A549 (cell line): ENCODE data around the gene PARVB. TPM values are rescaled to one million over a fixed set of nuclear protein-coding genes. Genes with fewer than 3 reads are reported as not detected.

Experiments
- ATAC-seq, 2 experiments: fragments of 200-7000 bp in 1 of 2; fragments of >200 bp in 1 of 2; cut with Nextera tagmentation in 1 of 2; cut with Tn5 transposase in 1 of 2; 3 replicates each; pipeline versions ENCODE4 v1.8.0 to v1.9.1; 2018 to 2020; ENCODE audit warnings: mild to moderate bottlenecking in 1 of 2, moderate library complexity in 1 of 2
- CTCF ChIA-PET: fragments of 300-600 bp; sonication (Branson Sonifier 250); formaldehyde crosslinking; extraction: SDS; loops from one replicate; lab custom pipeline; 2021; ENCODE audit warnings: antibody characterized with exemption, inconsistent platforms; lab: Yijun Ruan, JAX
- POLR2A ChIA-PET: fragments of 350-600 bp; formaldehyde crosslinking; extraction: SDS; loops from one replicate; lab custom pipeline; 2021; ENCODE audit warnings: antibody characterized with exemption, inconsistent platforms; lab: Yijun Ruan, JAX
- DNase-seq, 2 experiments: peaks; one replicate each; pipeline versions ENCODE4 v3.0.0 to v3.0.0-alpha.2; 2011 to 2016; ENCODE audit warnings: low read depth in 1 of 2, low spot score in 1 of 2
- FAIRE-seq: peaks from 2 replicates; lab custom pipeline; 2011; peaks lifted over from hg19 to GRCh38; lab: Jason Lieb, UNC
- H3K27ac ChIP-seq, 2 experiments: fragments of >200 bp; sonication (Bioruptor Twin); formaldehyde crosslinking; 3 replicates each; pipeline ENCODE4 v1.5.1; 2016 to 2017
- H3K4me1 ChIP-seq: fragments of >200 bp; sonication (Bioruptor Twin); formaldehyde crosslinking; 3 replicates; pipeline ENCODE4 v1.6.1; 2016
- H3K4me2 ChIP-seq: fragments of >200 bp; sonication (Bioruptor Twin); formaldehyde crosslinking; 3 replicates; pipeline ENCODE4 v1.6.1; 2016
- H3K4me3 ChIP-seq: fragments of >200 bp; sonication (Bioruptor Twin); formaldehyde crosslinking; 3 replicates; pipeline ENCODE4 v1.5.1; 2016
- H3K9me3 ChIP-seq: fragments of >200 bp; sonication (Bioruptor Twin); formaldehyde crosslinking; 3 replicates; pipeline ENCODE4 v1.6.1; 2016
- BHLHE40 ChIP-seq: IDR thresholded peaks from 2 replicates; pipeline ENCODE4 v1.6.1; 2012; ENCODE audit warnings: low read depth, low read length, inconsistent platforms
- CBX2 ChIP-seq: fragments of 200-600 bp; sonication (generic); IDR thresholded peaks from 2 replicates; pipeline ENCODE4 v1.6.1; 2016; ENCODE audit warnings: low read depth, mild to moderate bottlenecking, borderline replicate concordance
- CEBPB ChIP-seq, 2 experiments: fragments of >200 bp in 1 of 2; sonication (Bioruptor Twin) in 1 of 2; formaldehyde crosslinking in 1 of 2; IDR thresholded peaks; 2 replicates each; pipeline ENCODE4 v1.6.1; 2012 to 2016
- CHD2 ChIP-seq: fragments of 150-350 bp; IDR thresholded peaks from 2 replicates; pipeline ENCODE4 v1.6.1; 2014; ENCODE audit warnings: low read length; ENCODE audit not compliant: partially characterized antibody
- EP300 ChIP-seq, 2 experiments: fragments of >200 bp; sonication (Bioruptor Twin); formaldehyde crosslinking; IDR thresholded peaks; 2 replicates in 1 of 2; 3 replicates in 1 of 2; pipeline ENCODE4 v1.6.1; 2016 to 2017
- ESRRA ChIP-seq: fragments of 150-350 bp; IDR thresholded peaks from 2 replicates; pipeline ENCODE4 v1.6.1; 2014; ENCODE audit warnings: mild to moderate bottlenecking, low read length, borderline replicate concordance
- FOSB ChIP-seq: fragments of 250-450 bp; sonication (Bioruptor Pico); IDR thresholded peaks from 2 replicates; pipeline ENCODE4 v1.5.0; 2020; ENCODE audit warnings: mild to moderate bottlenecking, moderate library complexity
- FOSL2 ChIP-seq, 2 experiments: fragments of 450-650 bp in 1 of 2; fragments of >200 bp in 1 of 2; sonication (Bioruptor Twin) in 1 of 2; formaldehyde crosslinking; IDR thresholded peaks; 2 replicates each; pipeline versions ENCODE4 v1.5.0 to v1.6.1; 2016 to 2020; ENCODE audit warnings: mild to moderate bottlenecking in 1 of 2, moderate library complexity in 1 of 2
- GATA3 ChIP-seq: IDR thresholded peaks from 2 replicates; pipeline ENCODE4 v1.6.1; 2012; ENCODE audit warnings: borderline replicate concordance
- HDAC2 ChIP-seq: fragments of 200-600 bp; sonication (generic); IDR thresholded peaks from 2 replicates; pipeline ENCODE4 v1.6.1; 2016
- HOXA7 ChIP-seq: fragments of 250-450 bp; sonication (Bioruptor Pico); IDR thresholded peaks from 2 replicates; pipeline ENCODE4 v1.5.0; 2020; ENCODE audit warnings: mild to moderate bottlenecking, moderate library complexity
- KDM5A ChIP-seq: fragments of 200-600 bp; sonication (generic); IDR thresholded peaks from 2 replicates; pipeline ENCODE4 v1.6.1; 2016; ENCODE audit warnings: antibody characterized with exemption, mild to moderate bottlenecking
- MYC ChIP-seq: IDR thresholded peaks from 2 replicates; pipeline ENCODE4 v1.6.1; 2012; ENCODE audit warnings: mild to moderate bottlenecking, inconsistent platforms, low read length, improper control_type of control experiment, borderline replicate concordance
- NFE2L2 ChIP-seq: fragments of 150-350 bp; conservative IDR thresholded peaks from 2 replicates; pipeline ENCODE4 v1.6.1; 2014; ENCODE audit warnings: low read length
- PHF8 ChIP-seq: fragments of 200-600 bp; sonication (generic); IDR thresholded peaks from 2 replicates; pipeline ENCODE4 v1.6.1; 2016; ENCODE audit warnings: low read depth, mild to moderate bottlenecking, antibody characterized with exemption, moderate library complexity, borderline replicate concordance
- POLR2A ChIP-seq: IDR thresholded peaks from 2 replicates; pipeline ENCODE4 v1.6.1; 2012; ENCODE audit warnings: mild to moderate bottlenecking, low read length
- RARB ChIP-seq: fragments of 250-450 bp; sonication (Bioruptor Pico); IDR thresholded peaks from 2 replicates; pipeline ENCODE4 v1.8.0; 2021; ENCODE audit warnings: mild to moderate bottlenecking, moderate library complexity
- RCOR1 ChIP-seq: fragments of 150-350 bp; IDR thresholded peaks from 2 replicates; pipeline ENCODE4 v1.6.1; 2014; ENCODE audit warnings: antibody characterized with exemption, low read length, low read depth
- SMC3 ChIP-seq: fragments of >200 bp; sonication (Bioruptor Twin); formaldehyde crosslinking; IDR thresholded peaks from 3 replicates; pipeline ENCODE4 v1.6.1; 2018; ENCODE audit warnings: inconsistent platforms
- SREBF2 ChIP-seq: fragments of 450-650 bp; IDR thresholded peaks from 2 replicates; pipeline ENCODE4 v1.6.1; 2014; ENCODE audit warnings: mild to moderate bottlenecking, moderate library complexity
- TP53 ChIP-seq: fragments of 250-450 bp; sonication (Bioruptor Pico); IDR thresholded peaks from 2 replicates; pipeline ENCODE4 v1.5.0; 2021; ENCODE audit warnings: mild to moderate bottlenecking, moderate library complexity
- ZC3H11A ChIP-seq: fragments of 450-650 bp; IDR thresholded peaks from 2 replicates; pipeline ENCODE4 v1.6.1; 2014; ENCODE audit warnings: antibody characterized with exemption, mild to moderate bottlenecking
- ZFP36 ChIP-seq: fragments of 450-650 bp; IDR thresholded peaks from 2 replicates; pipeline ENCODE4 v1.6.1; 2014; ENCODE audit warnings: borderline replicate concordance; ENCODE audit not compliant: partially characterized antibody
- ZNF302 ChIP-seq: fragments of 250-450 bp; sonication (Bioruptor Pico); IDR thresholded peaks from 2 replicates; pipeline ENCODE4 v1.9.0; 2021; ENCODE audit warnings: inconsistent platforms, mild to moderate bottlenecking, moderate library complexity
- WGBS: methylation state at CpG from one replicate; pipeline ENCODE4 v1.1.6; 2017; ENCODE audit errors: missing lambda C conversion rate; 5-methylcytosine and 5-hydroxymethylcytosine counted together
- polyA plus RNA-seq, 4 experiments: library from polyadenylated mRNA; depleted of rRNA in 3 of 4; stranded (reverse); fragments of >200 nt; fragmentation: RNase III in 1 of 4; extraction: RNeasy Plus Mini Kit Qiagen cat#74134 plus additional on column Dnase treatment in 1 of 4; gene quantifications; 2 replicates in 3 of 4; 3 replicates in 1 of 4; pipeline ENCODE4 v1.2.3, GENCODE V29; 2011 to 2017
- TF ChIP-seq, protein P1 (sequence below): fragments of 450-650 bp; IDR thresholded peaks from 2 replicates; pipeline ENCODE4 v1.6.1; 2014; ENCODE audit warnings: antibody characterized with exemption
- TF ChIP-seq, protein P2 (sequence below): fragments of >200 bp; sonication (Bioruptor Twin); formaldehyde crosslinking; IDR thresholded peaks from 2 replicates; pipeline ENCODE4 v1.6.1; 2016
- TF ChIP-seq, protein P3 (sequence below): IDR thresholded peaks from 2 replicates; pipeline ENCODE4 v1.6.1; 2012; ENCODE audit warnings: low read depth, borderline replicate concordance

The PARVB gene
- polyA plus RNA-seq, 2 of the 4 experiments (the other 2 are of a cell fraction) = 28.3 to 33.5 TPM

DNA sequence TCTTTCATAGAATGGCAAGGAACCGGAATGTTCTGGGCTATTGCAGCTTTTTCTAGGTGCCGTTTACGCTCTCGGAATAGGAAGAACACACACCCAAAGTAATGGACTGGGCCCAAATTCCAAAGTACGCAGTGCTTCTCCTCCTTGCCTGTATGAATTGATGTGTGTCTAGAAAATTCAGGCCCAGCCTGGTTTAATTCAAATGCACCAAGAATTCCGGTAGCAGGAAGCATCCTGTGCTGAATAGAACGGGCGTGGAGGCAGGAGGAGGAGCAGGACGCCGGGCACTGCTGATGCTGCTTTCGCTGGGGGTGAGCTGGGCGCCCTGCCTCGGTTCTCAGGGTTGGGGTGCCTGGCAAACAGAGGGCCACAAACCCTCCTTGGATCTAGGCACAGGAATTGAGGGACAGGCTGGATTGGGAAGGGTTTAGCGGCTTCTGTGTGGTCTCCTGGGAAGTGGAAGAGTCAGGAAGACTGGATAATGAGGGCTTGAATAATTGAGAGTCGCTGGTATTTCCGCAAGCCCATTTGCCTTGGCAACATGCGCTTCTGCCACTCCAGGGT lies 2.0 kb downstream of the PARVB start:
- no peak for TF ChIP-seq CBX2
- FAIRE-seq (no peak), DNase-seq (no peak), ATAC-seq (no peak)
- no peak overlapping the region for H3K4me2 ChIP-seq
- peaks cover 39% of the 10 kb centered on the region for H3K4me1 ChIP-seq
- POLR2A ChIA-PET = no interaction called here
- 93% methylated on average over 16 of the region's 17 CpGs for WGBS
- no peak overlapping the region for H3K4me3 ChIP-seq
- CTCF ChIA-PET = interaction anchor here (0.6 to 3.0 kb wide), 4 partner anchors 31 to 598 kb away, joined by 3 to 11 read pairs (median 3); no protein-coding TSS in a partner anchor
- no peak overlapping the region for H3K27ac ChIP-seq
- H3K9me3 ChIP-seq = no peaks in the 10 kb centered on the region

DNA sequence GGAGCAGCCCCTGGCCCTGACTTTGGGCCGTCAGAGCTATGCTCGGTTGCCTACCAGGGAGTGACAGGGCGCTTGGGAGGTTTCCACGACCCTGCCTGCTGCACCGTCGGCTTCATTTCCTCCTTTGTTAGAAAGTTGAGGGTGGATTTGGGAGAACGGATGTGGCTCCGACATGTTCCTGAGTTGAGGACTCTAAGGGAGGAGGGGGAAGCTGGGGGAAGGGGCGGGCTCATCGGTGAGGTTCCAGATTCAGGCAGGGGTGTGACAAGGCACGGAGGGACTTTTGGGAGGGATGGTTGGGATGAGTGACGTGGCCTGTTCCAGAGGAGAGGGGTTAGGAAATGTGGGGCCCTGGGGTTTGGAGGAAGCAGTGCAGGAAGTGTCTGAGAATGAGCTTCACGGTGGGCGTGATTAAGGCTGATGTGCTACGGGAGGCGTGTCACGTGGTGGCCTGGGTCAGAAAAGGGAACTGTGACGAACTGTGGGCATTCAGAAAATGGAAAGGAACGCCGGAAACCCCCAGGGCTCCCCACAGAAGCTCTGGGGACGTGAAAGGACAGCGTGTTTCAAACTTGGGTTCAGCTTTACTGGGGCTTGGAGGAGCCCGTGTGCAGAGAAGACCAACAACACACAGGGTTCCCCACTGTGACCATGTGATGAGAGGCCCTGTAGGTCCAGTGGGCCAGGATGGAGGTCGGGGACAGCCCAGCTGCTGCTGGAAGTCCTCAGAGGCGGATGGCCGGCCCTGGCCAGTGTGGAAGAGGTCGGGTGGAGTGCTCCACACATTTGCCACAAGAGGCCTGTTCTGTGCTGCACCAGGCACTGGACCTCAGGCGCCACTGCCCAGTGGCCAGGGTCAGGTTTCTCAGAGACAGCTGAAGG lies 2.8 kb downstream of the PARVB start:
- ChIA-PET POLR2A (interaction anchor here (0.9 kb wide), 1 partner anchor 11 kb away, joined by 3 read pairs; no protein-coding TSS in a partner anchor), CTCF (interaction anchor here (0.6 to 1.6 kb wide), 4 partner anchors 24 to 597 kb away, joined by 3 read pairs; no protein-coding TSS in a partner anchor)
- Histone ChIP-seq H3K9me3 (no peaks in the 10 kb centered on the region), H3K4me2 (no peak overlapping the region), H3K27ac (no peak overlapping the region), H3K4me1 (peaks cover 31% of the 10 kb centered on the region), H3K4me3 (no peak overlapping the region)
- TF ChIP-seq TP53 (CRISPR knock-in tag) (no peak), FOSB (CRISPR knock-in tag) (no peak), HDAC2 (no peak), NFE2L2 (no peak), RARB (CRISPR knock-in tag) (no peak), BHLHE40 (no peak), HOXA7 (CRISPR knock-in tag) (no peak), CBX2 (no peak), RCOR1 (no peak), FOSL2 (IDR thresholded peaks at IDR 0.05) (no peak), FOSL2 (CRISPR knock-in tag; IDR thresholded peaks at IDR 0.05) (no peak), POLR2A (no peak), GATA3 (no peak), ZNF302 (CRISPR knock-in tag) (no peak), KDM5A (no peak), SREBF2 (no peak)
- TF ChIP-seq, protein P1, sequence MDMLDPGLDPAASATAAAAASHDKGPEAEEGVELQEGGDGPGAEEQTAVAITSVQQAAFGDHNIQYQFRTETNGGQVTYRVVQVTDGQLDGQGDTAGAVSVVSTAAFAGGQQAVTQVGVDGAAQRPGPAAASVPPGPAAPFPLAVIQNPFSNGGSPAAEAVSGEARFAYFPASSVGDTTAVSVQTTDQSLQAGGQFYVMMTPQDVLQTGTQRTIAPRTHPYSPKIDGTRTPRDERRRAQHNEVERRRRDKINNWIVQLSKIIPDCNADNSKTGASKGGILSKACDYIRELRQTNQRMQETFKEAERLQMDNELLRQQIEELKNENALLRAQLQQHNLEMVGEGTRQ = no peak
- TF ChIP-seq, protein P2, sequence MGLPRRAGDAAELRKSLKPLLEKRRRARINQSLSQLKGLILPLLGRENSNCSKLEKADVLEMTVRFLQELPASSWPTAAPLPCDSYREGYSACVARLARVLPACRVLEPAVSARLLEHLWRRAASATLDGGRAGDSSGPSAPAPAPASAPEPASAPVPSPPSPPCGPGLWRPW = no peak
- TF ChIP-seq, protein P3, sequence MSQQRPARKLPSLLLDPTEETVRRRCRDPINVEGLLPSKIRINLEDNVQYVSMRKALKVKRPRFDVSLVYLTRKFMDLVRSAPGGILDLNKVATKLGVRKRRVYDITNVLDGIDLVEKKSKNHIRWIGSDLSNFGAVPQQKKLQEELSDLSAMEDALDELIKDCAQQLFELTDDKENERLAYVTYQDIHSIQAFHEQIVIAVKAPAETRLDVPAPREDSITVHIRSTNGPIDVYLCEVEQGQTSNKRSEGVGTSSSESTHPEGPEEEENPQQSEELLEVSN = no peak
- WGBS = 95% methylated on average over 21 of the region's 28 CpGs
- DNase-seq = no peak
- ATAC-seq = no peak
- FAIRE-seq = no peak

DNA sequence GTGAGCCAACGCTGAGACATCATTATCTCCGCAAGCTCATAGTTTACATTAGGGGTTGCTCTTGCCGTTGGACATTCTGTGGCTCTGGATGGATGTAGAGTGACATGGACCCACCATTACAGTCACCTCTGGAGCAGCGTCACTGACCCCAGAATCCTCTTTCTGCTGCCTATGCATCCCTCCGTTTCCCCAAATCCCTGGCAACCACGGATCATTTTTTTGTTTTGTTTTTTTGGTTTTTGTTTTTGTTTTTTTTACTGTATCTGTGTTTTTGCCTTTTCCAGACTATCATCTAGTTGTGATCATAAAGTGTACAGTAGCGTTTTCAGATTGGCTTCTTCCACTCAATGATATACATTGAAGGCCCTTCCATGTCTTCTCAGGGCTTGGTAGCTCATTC lies 4.0 kb downstream of the PARVB start:
- Histone ChIP-seq H3K4me3 (no peak overlapping the region), H3K4me1 (peaks cover 19% of the 10 kb centered on the region), H3K27ac (no peak overlapping the region), H3K9me3 (no peaks in the 10 kb centered on the region), H3K4me2 (no peak overlapping the region)
- no peak for TF ChIP-seq PHF8
- TF ChIP-seq ZC3H11A = no peak
- no peak for TF ChIP-seq ZFP36
- TF ChIP-seq EP300 (IDR thresholded peaks at IDR 0.05) = no peak
- TF ChIP-seq FOSL2 (IDR thresholded peaks at IDR 0.05) = no peak
- no peak for TF ChIP-seq FOSL2 (CRISPR knock-in tag; IDR thresholded peaks at IDR 0.05)
- no peak for TF ChIP-seq MYC
- no peak for TF ChIP-seq CEBPB (IDR thresholded peaks at IDR 0.05)
- TF ChIP-seq SMC3 = no peak
- TF ChIP-seq CHD2 = no peak
- TF ChIP-seq ESRRA = no peak
- 88% methylated on average over 7 of the region's 7 CpGs for WGBS
- POLR2A ChIA-PET = interaction anchor here (0.9 kb wide), 1 partner anchor 10 kb away, joined by 3 read pairs; no protein-coding TSS in a partner anchor
- ATAC-seq (no peak), DNase-seq (no peak), FAIRE-seq (no peak)
- CTCF ChIA-PET = interaction anchor here (1.6 kb wide), 1 partner anchor 596 kb away, joined by 3 read pairs; no protein-coding TSS in a partner anchor
